Chondrocyte (in vitro differentiated cells): ENCODE measurements around the gene TBC1D24. TPM values are rescaled to one million over a fixed set of nuclear protein-coding genes. Genes with fewer than 3 reads are reported as not detected.

Experiments
- DNase-seq: peaks from one replicate; pipeline ENCODE4 v3.0.0; 2021; ENCODE audit warnings: mixed read lengths, low spot score
- H3K27ac Mint-ChIP-seq: one replicate; pipeline ENCODE4 v1.8.0; 2021; ENCODE audit warnings: mild to moderate bottlenecking, moderate library complexity, mixed read lengths; ENCODE audit not compliant: unreplicated experiment
- H3K27me3 Mint-ChIP-seq: 2 replicates; pipeline ENCODE4 v1.8.0; 2021; ENCODE audit warnings: low read depth, mixed read lengths
- H3K36me3 Mint-ChIP-seq: 2 replicates; pipeline ENCODE4 v1.8.0; 2021; ENCODE audit warnings: low read depth, mixed read lengths
- H3K4me1 Mint-ChIP-seq: 2 replicates; pipeline ENCODE4 v1.8.0; 2021; ENCODE audit warnings: low read depth, mild to moderate bottlenecking, mixed read lengths
- H3K4me3 Mint-ChIP-seq: one replicate; pipeline ENCODE4 v1.8.0; 2021; ENCODE audit warnings: mild to moderate bottlenecking, moderate library complexity, mixed read lengths; ENCODE audit not compliant: unreplicated experiment
- H3K9me3 Mint-ChIP-seq: 2 replicates; pipeline ENCODE4 v1.8.0; 2021; ENCODE audit warnings: low read depth, mixed read lengths
- CTCF ChIP-seq: fragments of 200-600 bp; sonication (generic); IDR thresholded peaks from 2 replicates; pipeline ENCODE4 v1.5.0; 2021; ENCODE audit warnings: antibody characterized with exemption, mild to moderate bottlenecking, moderate library complexity
- total RNA-seq: library from RNA; stranded (reverse); gene quantifications from 3 replicates; pipeline ENCODE4 v1.2.1, GENCODE V29; 2021

The TBC1D24 gene
- total RNA-seq, 1 donor from 2014 or later: 17.9 TPM

GRCh38 chr16:2517954-2518605, 43.2 kb downstream of the TBC1D24 start:
- Mint-ChIP-seq H3K27ac (peak overlapping the region; percentile 81), H3K36me3 (peaks cover 6% of the 10 kb centered on the region), H3K4me3 (no peak overlapping the region), H3K4me1 (peaks cover 54% of the 10 kb centered on the region), H3K9me3 (no peaks in the 10 kb centered on the region), H3K27me3 (no peaks in the 10 kb centered on the region)
- TF ChIP-seq CTCF: no peak
- DNase-seq: no peak

- Mint-ChIP-seq H3K4me3 (peak overlapping the region; percentile 71), H3K9me3 (no peaks in the 10 kb centered on the region), H3K4me1 (peaks cover 51% of the 10 kb centered on the region), H3K27me3 (no peaks in the 10 kb centered on the region), H3K36me3 (peaks cover 8% of the 10 kb centered on the region), H3K27ac (peak overlapping the region; percentile 98)
- DNase-seq: peak; percentile 91
- TF ChIP-seq CTCF: no peak
These were observed 44.1 kb downstream of the TBC1D24 start for GRCh38 chr16:2518823-2519710.

GRCh38 chr16:2519711-2520080, 44.8 kb downstream of the TBC1D24 start:
- Mint-ChIP-seq H3K36me3 (peaks cover 12% of the 10 kb centered on the region), H3K27me3 (no peaks in the 10 kb centered on the region), H3K4me1 (peaks cover 51% of the 10 kb centered on the region), H3K27ac (peak overlapping the region; percentile 98), H3K4me3 (peak overlapping the region; percentile 71), H3K9me3 (no peaks in the 10 kb centered on the region)
- no peak for DNase-seq
- TF ChIP-seq CTCF: no peak

GRCh38 chr16:2520097-2520783, 45.3 kb downstream of the TBC1D24 start, which contains the start of gene AMDHD2:
AMDHD2 (plus strand) TSS chr16:2520371; CDS start chr16:2520459, 88 bp downstream.
- peak; percentile 95 for DNase-seq
- Mint-ChIP-seq H3K4me1 (peaks cover 47% of the 10 kb centered on the region), H3K36me3 (peaks cover 12% of the 10 kb centered on the region), H3K9me3 (no peaks in the 10 kb centered on the region), H3K27me3 (no peaks in the 10 kb centered on the region), H3K4me3 (peak within 1 kb of the TSS; percentile 78), H3K27ac (peak within 1 kb of the TSS; percentile 98)
- no peak for TF ChIP-seq CTCF
